Measurements from ENCODE around the gene STK32B.

DNA sequence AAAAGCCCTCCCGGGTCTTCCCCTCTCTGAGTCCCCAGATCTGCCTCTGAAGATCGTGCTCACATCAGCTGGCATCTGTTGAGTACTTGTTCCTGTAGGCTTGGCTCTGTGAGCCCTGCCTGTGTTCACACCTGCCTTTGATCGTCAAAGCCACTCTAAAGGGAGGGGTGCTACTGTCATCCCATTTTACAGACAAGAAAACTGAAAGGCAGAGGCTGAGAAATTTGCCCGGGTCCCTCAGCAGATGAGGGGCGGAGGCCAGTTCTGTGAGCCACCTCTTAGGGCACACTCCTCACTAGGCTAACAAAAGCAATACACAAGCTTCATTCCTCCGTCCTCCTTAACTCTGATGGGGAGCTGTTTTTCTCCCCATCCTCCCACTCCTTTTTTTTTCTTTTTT lies 32.7 kb upstream of the STK32B start:
- TF ChIP-seq, protein P1, sequence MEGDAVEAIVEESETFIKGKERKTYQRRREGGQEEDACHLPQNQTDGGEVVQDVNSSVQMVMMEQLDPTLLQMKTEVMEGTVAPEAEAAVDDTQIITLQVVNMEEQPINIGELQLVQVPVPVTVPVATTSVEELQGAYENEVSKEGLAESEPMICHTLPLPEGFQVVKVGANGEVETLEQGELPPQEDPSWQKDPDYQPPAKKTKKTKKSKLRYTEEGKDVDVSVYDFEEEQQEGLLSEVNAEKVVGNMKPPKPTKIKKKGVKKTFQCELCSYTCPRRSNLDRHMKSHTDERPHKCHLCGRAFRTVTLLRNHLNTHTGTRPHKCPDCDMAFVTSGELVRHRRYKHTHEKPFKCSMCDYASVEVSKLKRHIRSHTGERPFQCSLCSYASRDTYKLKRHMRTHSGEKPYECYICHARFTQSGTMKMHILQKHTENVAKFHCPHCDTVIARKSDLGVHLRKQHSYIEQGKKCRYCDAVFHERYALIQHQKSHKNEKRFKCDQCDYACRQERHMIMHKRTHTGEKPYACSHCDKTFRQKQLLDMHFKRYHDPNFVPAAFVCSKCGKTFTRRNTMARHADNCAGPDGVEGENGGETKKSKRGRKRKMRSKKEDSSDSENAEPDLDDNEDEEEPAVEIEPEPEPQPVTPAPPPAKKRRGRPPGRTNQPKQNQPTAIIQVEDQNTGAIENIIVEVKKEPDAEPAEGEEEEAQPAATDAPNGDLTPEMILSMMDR (conservative IDR thresholded peaks at IDR 0.05; ENCODE audit: low read depth, low read length), result no peak
- no peak for TF ChIP-seq EZH2 (IDR thresholded peaks at IDR 0.05; ENCODE audit: low read length, unreplicated experiment)
